CD14-positive monocyte (primary cell): ENCODE results near the gene KLRB1. TPM values are rescaled to one million over a fixed set of nuclear protein-coding genes. Genes with fewer than 3 reads are reported as not detected.

Experiments
- DNase-seq, 3 donors: peaks; one replicate each; pipeline ENCODE4 v3.0.0-alpha.2; 2011 to 2022
- H2AFZ ChIP-seq: 2 replicates; pipeline ENCODE4 v1.6.0; 2012; ENCODE audit warnings: mild to moderate bottlenecking, low read depth, low read length, inconsistent platforms; ENCODE audit not compliant: insufficient read depth, poor library complexity, severe bottlenecking
- H3K27ac ChIP-seq, 2 donors: 1 replicate in 1 of 2; 2 replicates in 1 of 2; pipeline ENCODE4 v1.5.1; 2012 to 2013; ENCODE audit warnings: low read length in 2 of 2, control low read depth in 1 of 2, inconsistent platforms in 1 of 2, low read depth in 1 of 2, mild to moderate bottlenecking in 1 of 2
- H3K27me3 ChIP-seq, 2 donors: one replicate each; pipeline versions ENCODE4 v1.6.0 to v1.6.1; 2011 to 2013; ENCODE audit warnings: low read length in 2 of 2; ENCODE audit not compliant: control insufficient read depth in 2 of 2, insufficient read depth in 2 of 2
- H3K36me3 ChIP-seq, 2 donors: replicated peaks in 1 of 2; 1 replicate in 1 of 2; 2 replicates in 1 of 2; pipeline versions ENCODE4 v1.5.1 to v1.6.1; 2012 to 2013; ENCODE audit warnings: low read length in 2 of 2, control low read depth in 1 of 2, inconsistent platforms in 1 of 2, mild to moderate bottlenecking in 1 of 2; ENCODE audit not compliant: insufficient read depth in 2 of 2, control insufficient read depth in 1 of 2
- H3K4me1 ChIP-seq, 2 donors: 1 replicate in 1 of 2; 2 replicates in 1 of 2; pipeline versions ENCODE4 v1.5.1 to v1.6.1; 2012 to 2013; ENCODE audit warnings: low read length in 2 of 2, control low read depth in 1 of 2, inconsistent platforms in 1 of 2, mild to moderate bottlenecking in 1 of 2, moderate library complexity in 1 of 2; ENCODE audit not compliant: insufficient read depth in 2 of 2, control insufficient read depth in 1 of 2
- H3K4me2 ChIP-seq: replicated peaks from 2 replicates; pipeline ENCODE3; 2012; ENCODE audit warnings: low read length, moderate library complexity, mild to moderate bottlenecking; ENCODE audit not compliant: poor library complexity, severe bottlenecking; ENCODE audit errors: extremely low read depth
- H3K4me3 ChIP-seq, 3 experiments: fragments of 200-600 bp in 1 of 3; sonication (generic) in 1 of 3; replicated peaks in 1 of 3; 1 replicate in 2 of 3; 2 replicates in 1 of 3; pipeline ENCODE4 v1.5.1; 2011 to 2013; ENCODE audit warnings: low read length in 3 of 3, mild to moderate bottlenecking in 3 of 3, control low read depth in 2 of 3, low read depth in 2 of 3, inconsistent platforms in 1 of 3, moderate library complexity in 1 of 3
- H3K79me2 ChIP-seq: 2 replicates; pipeline ENCODE4 v1.6.0; 2012; ENCODE audit warnings: mild to moderate bottlenecking, control low read depth, inconsistent platforms, low read length, moderate library complexity; ENCODE audit not compliant: insufficient read depth
- H3K9ac ChIP-seq: 2 replicates; pipeline ENCODE4 v1.6.0; 2017; ENCODE audit warnings: low read length, mild to moderate bottlenecking; ENCODE audit not compliant: insufficient read depth, poor library complexity, severe bottlenecking
- H3K9me3 ChIP-seq, 2 donors: replicated peaks in 1 of 2; 1 replicate in 1 of 2; 2 replicates in 1 of 2; pipeline versions ENCODE4 v1.5.1 to v1.6.1; 2012 to 2013; ENCODE audit warnings: low read length in 2 of 2, control low read depth in 1 of 2; ENCODE audit not compliant: control insufficient read depth in 1 of 2, insufficient read depth in 1 of 2
- H4K20me1 ChIP-seq: 2 replicates; pipeline ENCODE4 v1.6.0; 2012; ENCODE audit warnings: mild to moderate bottlenecking, low read length, control low read depth, moderate library complexity; ENCODE audit not compliant: insufficient read depth
- H3K27ac Mint-ChIP-seq, 7 donors: one replicate each; pipeline ENCODE4 v1.8.0; 2020; ENCODE audit warnings: mild to moderate bottlenecking in 7 of 7, mixed read lengths in 7 of 7, moderate library complexity in 6 of 7, inconsistent platforms in 2 of 7
- H3K27me3 Mint-ChIP-seq, 3 donors: one replicate each; pipeline ENCODE4 v1.8.0; 2021 to 2022; ENCODE audit warnings: low read depth in 3 of 3, mild to moderate bottlenecking in 3 of 3, mixed read lengths in 3 of 3, moderate library complexity in 3 of 3, inconsistent platforms in 1 of 3
- H3K36me3 Mint-ChIP-seq, 2 donors: one replicate each; pipeline ENCODE4 v1.8.0; 2020; ENCODE audit warnings: mixed read lengths in 2 of 2, inconsistent platforms in 1 of 2, mild to moderate bottlenecking in 1 of 2
- H3K4me1 Mint-ChIP-seq: one replicate; pipeline ENCODE4 v1.8.0; 2020; ENCODE audit warnings: mild to moderate bottlenecking, mixed read lengths
- H3K4me3 Mint-ChIP-seq, 2 donors: one replicate each; pipeline ENCODE4 v1.8.0; 2020; ENCODE audit warnings: mild to moderate bottlenecking in 2 of 2, mixed read lengths in 2 of 2, moderate library complexity in 1 of 2
- H3K9me3 Mint-ChIP-seq, 7 donors: one replicate each; pipeline ENCODE4 v1.8.0; 2020 to 2022; ENCODE audit warnings: mixed read lengths in 7 of 7, mild to moderate bottlenecking in 6 of 7, moderate library complexity in 6 of 7, inconsistent platforms in 2 of 7
- CTCF ChIP-seq: fragments of 200-600 bp; IDR thresholded peaks from one replicate; pipeline ENCODE4 v1.8.0; 2022; ENCODE audit warnings: antibody characterized with exemption, mild to moderate bottlenecking
- WGBS: methylation state at CpG from one replicate; pipeline ENCODE4 v1.1.5; 2013; ENCODE audit warnings: missing lambda C conversion rate; ENCODE audit not compliant: insufficient coverage; 5-methylcytosine and 5-hydroxymethylcytosine counted together
- intact Hi-C, 2 donors: fragments of 100-400 bp; cut with micrococcal nuclease; formaldehyde crosslinking; loops; one replicate each; pipeline versions ENCODE4 v1.15.0 to v1.15.1; 2023
- polyA plus RNA-seq, 3 donors: library from polyadenylated mRNA; depleted of rRNA in 1 of 3; unstranded in 2 of 3; stranded (reverse) in 1 of 3; fragments of 300-500 nt in 2 of 3; fragments of >200 nt in 1 of 3; fragmentation: Illumina TruSeq in 2 of 3; gene quantifications; 1 replicate in 2 of 3; 2 replicates in 1 of 3; pipeline ENCODE4 v1.2.3, GENCODE V29; 2012 to 2021

KLRB1 gene
- polyA plus RNA-seq, 3 donors: 0.28 to 0.29 TPM; not detected in 1

- H3K4me2 ChIP-seq: no peak overlapping the region
- no peaks in the 10 kb centered on the region for H4K20me1 ChIP-seq
- H3K4me1 Mint-ChIP-seq: peaks cover 19% of the 10 kb centered on the region
- no peaks in the 10 kb centered on the region for H3K79me2 ChIP-seq
- H3K9me3 ChIP-seq: peaks cover 7 to 11% of the 10 kb centered on the region in 2 donors
- H3K9me3 Mint-ChIP-seq: peaks cover 15 to 38% (median 23%) of the 10 kb centered on the region in 7 donors
- H3K27me3 ChIP-seq: no peaks in the 10 kb centered on the region
- no peak overlapping the region for H3K4me3 Mint-ChIP-seq
- peaks cover 15 to 20% of the 10 kb centered on the region in 2 donors for H3K4me1 ChIP-seq
- no CpG with 5 or more reads among the region's 2 CpGs for WGBS
- no peak overlapping the region for H3K27ac Mint-ChIP-seq
- peaks cover 0 to 4% (median 2%) of the 10 kb centered on the region in 3 donors for H3K27me3 Mint-ChIP-seq
- intact Hi-C loops: no loop called here
- no peak overlapping the region for H3K4me3 ChIP-seq
- TF ChIP-seq CTCF: no peak
- H3K36me3 Mint-ChIP-seq: peaks cover 5 to 9% of the 10 kb centered on the region in 2 donors
- H3K27ac ChIP-seq: no peak overlapping the region
- no peak overlapping the region for H2AFZ ChIP-seq
- no peaks in the 10 kb centered on the region for H3K36me3 ChIP-seq
- DNase-seq: no peak
- no peak overlapping the region for H3K9ac ChIP-seq
These were observed 32.3 kb upstream of the KLRB1 start for GRCh38 chr12:9640024-9640423.

DNA sequence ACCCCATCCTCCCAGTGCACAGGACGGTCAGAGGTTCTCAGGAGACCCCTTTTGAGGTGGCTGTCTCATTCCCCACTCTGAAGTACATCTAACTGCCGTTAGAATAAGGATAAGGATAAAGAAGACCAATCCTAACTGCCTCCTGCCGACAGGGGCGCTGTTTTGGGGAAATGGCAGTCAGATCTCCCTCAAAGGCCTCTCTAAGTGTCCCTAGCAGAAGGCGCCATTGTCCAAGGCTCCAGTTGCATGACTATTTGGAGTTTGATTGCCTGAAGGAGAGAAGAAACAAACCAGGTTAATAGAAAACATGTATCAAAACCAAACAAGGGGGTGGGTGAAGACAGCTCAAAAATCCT lies 29.1 kb upstream of the KLRB1 start:
- Mint-ChIP-seq H3K36me3 (peaks cover 5 to 9% of the 10 kb centered on the region in 2 donors), H3K27ac (peak overlapping the region; percentile 78 to 91 (median 84)), H3K9me3 (peaks cover 15 to 35% (median 21%) of the 10 kb centered on the region in 7 donors), H3K4me3 (no peak overlapping the region), H3K4me1 (peaks cover 28% of the 10 kb centered on the region), H3K27me3 (peaks cover 0 to 4% (median 0%) of the 10 kb centered on the region in 3 donors)
- H3K4me3 ChIP-seq: peak overlapping the region in 1 of 3 experiments; percentile 30
- H3K27ac ChIP-seq: peak overlapping the region; percentile 36 to 74
- H2AFZ ChIP-seq: no peak overlapping the region
- DNase-seq: no peak
- H3K9ac ChIP-seq: no peak overlapping the region
- H3K4me1 ChIP-seq: peaks cover 21 to 30% of the 10 kb centered on the region in 2 donors
- H3K27me3 ChIP-seq: no peaks in the 10 kb centered on the region
- no peak overlapping the region for H3K4me2 ChIP-seq
- intact Hi-C loops: loop anchor here in 1 of 2 donors (10.0 kb wide), 1 partner anchor 68 kb away; no protein-coding TSS in a partner anchor
- no peaks in the 10 kb centered on the region for H4K20me1 ChIP-seq
- H3K9me3 ChIP-seq: peaks cover 7 to 11% of the 10 kb centered on the region in 2 donors
- no CpG with 5 or more reads among the region's 5 CpGs for WGBS
- H3K36me3 ChIP-seq: no peaks in the 10 kb centered on the region
- no peaks in the 10 kb centered on the region for H3K79me2 ChIP-seq
- TF ChIP-seq CTCF: no peak
